CD4-positive, alpha-beta memory T cell (primary cell): ENCODE results near the gene GLIS1. TPM values are rescaled to one million over a fixed set of nuclear protein-coding genes. Genes with fewer than 3 reads are reported as not detected.

Experiments used
- CTCF ChIA-PET: fragments of 350-600 bp; sonication (Branson Sonifier 250); formaldehyde crosslinking; loops from one replicate; lab custom pipeline; 2021; ENCODE audit warnings: inconsistent platforms; ENCODE audit not compliant: partially characterized antibody; lab: Charles Lee
- POLR2A ChIA-PET: fragments of 350-600 bp; sonication (Branson Sonifier 250); formaldehyde crosslinking; loops from one replicate; lab custom pipeline; 2021; ENCODE audit not compliant: partially characterized antibody; lab: Charles Lee
- DNase-seq, 5 donors: peaks; one replicate each; pipeline versions ENCODE4 v3.0.0 to v3.0.0-alpha.2; 2020 to 2022; ENCODE audit warnings: mixed read lengths in 1 of 5
- H3K27ac ChIP-seq: one replicate; pipeline ENCODE4 v1.7.0; 2013; ENCODE audit warnings: low read depth, low read length
- H3K27me3 ChIP-seq: 2 replicates; pipeline ENCODE4 v1.7.0; 2013; ENCODE audit warnings: mild to moderate bottlenecking, low read length, moderate library complexity; ENCODE audit not compliant: insufficient read depth
- H3K36me3 ChIP-seq: 2 replicates; pipeline ENCODE4 v1.7.0; 2013; ENCODE audit warnings: mild to moderate bottlenecking, low read length, moderate library complexity; ENCODE audit not compliant: insufficient read depth
- H3K4me1 ChIP-seq: 2 replicates; pipeline ENCODE4 v1.7.0; 2013; ENCODE audit warnings: mild to moderate bottlenecking, low read length, moderate library complexity; ENCODE audit not compliant: insufficient read depth
- H3K4me3 ChIP-seq, 2 donors: one replicate each; pipeline ENCODE4 v1.7.0; 2013; ENCODE audit warnings: low read length in 2 of 2, mild to moderate bottlenecking in 1 of 2
- H3K9me3 ChIP-seq, 2 donors: one replicate each; pipeline ENCODE4 v1.7.0; 2013; ENCODE audit warnings: low read length in 2 of 2, control low read depth in 1 of 2; ENCODE audit not compliant: control insufficient read depth in 1 of 2
- H3K27ac Mint-ChIP-seq, 7 donors: one replicate each; pipeline ENCODE4 v1.8.0; 2020 to 2021; ENCODE audit warnings: mixed read lengths in 7 of 7, mild to moderate bottlenecking in 6 of 7, inconsistent platforms in 3 of 7, moderate library complexity in 3 of 7
- H3K27me3 Mint-ChIP-seq, 2 donors: one replicate each; pipeline ENCODE4 v1.8.0; 2020 to 2021; ENCODE audit warnings: mixed read lengths in 2 of 2
- H3K36me3 Mint-ChIP-seq, 2 donors: one replicate each; pipeline ENCODE4 v1.8.0; 2020 to 2021; ENCODE audit warnings: mixed read lengths in 2 of 2, inconsistent platforms in 1 of 2, mild to moderate bottlenecking in 1 of 2
- H3K4me1 Mint-ChIP-seq, 4 donors: one replicate each; pipeline ENCODE4 v1.8.0; 2020 to 2021; ENCODE audit warnings: mixed read lengths in 4 of 4, mild to moderate bottlenecking in 1 of 4
- H3K4me3 Mint-ChIP-seq, 8 donors: one replicate each; pipeline ENCODE4 v1.8.0; 2020 to 2021; ENCODE audit warnings: mixed read lengths in 8 of 8, mild to moderate bottlenecking in 7 of 8, moderate library complexity in 6 of 8, inconsistent platforms in 3 of 8
- H3K9me3 Mint-ChIP-seq, 8 donors: one replicate each; pipeline ENCODE4 v1.8.0; 2020 to 2021; ENCODE audit warnings: mixed read lengths in 8 of 8, mild to moderate bottlenecking in 5 of 8, inconsistent platforms in 3 of 8, moderate library complexity in 1 of 8
- intact Hi-C: fragments of 100-400 bp; cut with micrococcal nuclease; formaldehyde crosslinking; loops from one replicate; pipeline ENCODE4 v1.15.1; 2023
- polyA plus RNA-seq, 2 donors: library from polyadenylated mRNA; unstranded; fragments of 300-500 nt; fragmentation: Illumina TruSeq; gene quantifications; one replicate each; pipeline ENCODE4 v1.2.3, GENCODE V29; 2021
- total RNA-seq, 2 experiments: library from RNA; stranded (reverse); gene quantifications; one replicate each; pipeline ENCODE4 v1.2.3, GENCODE V29; 2021

Gene GLIS1
- total and polyA plus RNA-seq, 4 experiments from 2014 or later: not detected

GRCh38 chr1:53619367-53620060 is 119.5 kb downstream of the GLIS1 start:
- no peaks in the 10 kb centered on the region for H3K4me1 ChIP-seq
- Mint-ChIP-seq H3K9me3 (peaks cover 0 to 1% (median 0%) of the 10 kb centered on the region in 8 donors), H3K27me3 (peaks cover 1% of the 10 kb centered on the region in 2 donors), H3K4me1 (no peaks in the 10 kb centered on the region), H3K36me3 (no peaks in the 10 kb centered on the region), H3K27ac (no peak overlapping the region), H3K4me3 (no peak overlapping the region)
- H3K27me3 ChIP-seq: no peaks in the 10 kb centered on the region
- POLR2A ChIA-PET: no interaction called here
- no peak overlapping the region for H3K4me3 ChIP-seq
- intact Hi-C loops: no loop called here
- DNase-seq: no peak
- H3K27ac ChIP-seq: no peak overlapping the region
- no peaks in the 10 kb centered on the region for H3K36me3 ChIP-seq
- no peaks in the 10 kb centered on the region for H3K9me3 ChIP-seq
- CTCF ChIA-PET: no interaction called here

DNA sequence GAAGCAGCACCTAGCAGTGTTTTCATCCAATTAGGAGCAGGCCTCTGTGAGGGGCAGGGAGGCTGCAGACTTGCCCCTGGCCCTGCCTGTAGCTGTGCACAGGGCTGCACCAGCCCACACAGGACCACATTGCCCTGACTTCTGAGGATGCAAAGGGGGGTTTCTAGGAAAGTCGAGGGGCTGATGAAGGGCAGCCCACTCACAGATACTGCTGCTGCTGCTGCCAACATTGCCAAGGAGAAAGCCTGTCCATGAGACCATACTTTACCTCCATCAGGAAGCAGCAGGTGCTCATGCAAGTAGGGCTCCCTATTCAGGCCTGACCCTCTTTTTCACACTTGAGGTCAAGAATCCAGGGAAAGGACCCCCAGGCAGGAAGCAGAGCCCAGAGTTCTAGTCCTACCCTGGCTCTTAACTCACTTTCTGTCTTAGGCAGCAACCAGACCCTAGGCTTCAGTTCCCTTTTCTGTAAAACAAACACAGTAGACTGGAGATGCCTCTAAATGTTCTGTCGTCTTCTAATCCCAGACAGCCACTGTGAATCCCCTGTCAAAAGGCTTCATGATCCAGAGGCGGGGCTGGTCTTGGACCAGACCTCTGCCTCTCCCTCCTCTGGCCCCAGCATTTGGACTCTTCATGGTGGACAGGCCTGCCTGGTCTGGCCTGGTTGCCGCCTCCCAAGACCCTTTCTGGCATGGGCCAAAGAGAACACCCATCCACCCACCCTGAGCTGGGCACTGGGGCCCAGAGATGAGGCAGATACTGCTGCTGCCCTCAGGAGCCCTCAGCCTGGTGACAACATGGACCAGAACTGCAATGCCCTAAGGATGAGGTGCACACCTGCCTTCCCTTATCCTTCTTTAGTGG is 120.2 kb downstream of the GLIS1 start:
- POLR2A ChIA-PET: no interaction called here
- CTCF ChIA-PET: no interaction called here

GRCh38 chr1:53617851-53618499 is 121.0 kb downstream of the GLIS1 start:
- H3K9me3 ChIP-seq: no peaks in the 10 kb centered on the region
- H3K4me1 ChIP-seq: no peaks in the 10 kb centered on the region
- H3K36me3 ChIP-seq: no peaks in the 10 kb centered on the region
- H3K9me3 Mint-ChIP-seq: no peaks in the 10 kb centered on the region
- CTCF ChIA-PET: no interaction called here
- no peak overlapping the region for H3K4me3 Mint-ChIP-seq
- H3K27me3 ChIP-seq: no peaks in the 10 kb centered on the region
- H3K27me3 Mint-ChIP-seq: peaks cover 3 to 5% of the 10 kb centered on the region in 2 donors
- no peak for DNase-seq
- no peak overlapping the region for H3K27ac ChIP-seq
- POLR2A ChIA-PET: no interaction called here
- no peaks in the 10 kb centered on the region for H3K4me1 Mint-ChIP-seq
- no peak overlapping the region for H3K4me3 ChIP-seq
- H3K27ac Mint-ChIP-seq: no peak overlapping the region
- intact Hi-C loops: no loop called here
- no peaks in the 10 kb centered on the region for H3K36me3 Mint-ChIP-seq

More for the DNA sequence above, 120.2 kb downstream of the GLIS1 start:
- Histone ChIP-seq H3K9me3 (no peaks in the 10 kb centered on the region), H3K27ac (no peak overlapping the region), H3K27me3 (no peaks in the 10 kb centered on the region), H3K4me1 (no peaks in the 10 kb centered on the region), H3K36me3 (no peaks in the 10 kb centered on the region), H3K4me3 (no peak overlapping the region)
- Mint-ChIP-seq H3K36me3 (no peaks in the 10 kb centered on the region), H3K27me3 (peaks cover 1 to 5% of the 10 kb centered on the region in 2 donors), H3K4me3 (no peak overlapping the region), H3K9me3 (no peaks in the 10 kb centered on the region), H3K4me1 (no peaks in the 10 kb centered on the region), H3K27ac (no peak overlapping the region)
- no peak for DNase-seq
- intact Hi-C loops: no loop called here

GRCh38 chr1:53617382-53617781 is 121.6 kb downstream of the GLIS1 start:
- Mint-ChIP-seq H3K4me1 (no peaks in the 10 kb centered on the region), H3K36me3 (peaks cover 0 to 2% of the 10 kb centered on the region in 2 donors), H3K27me3 (peaks cover 3 to 5% of the 10 kb centered on the region in 2 donors), H3K9me3 (peaks cover 0 to 4% (median 2%) of the 10 kb centered on the region in 8 donors), H3K4me3 (no peak overlapping the region), H3K27ac (no peak overlapping the region)
- ChIA-PET POLR2A (no interaction called here), CTCF (interaction anchor here (1.3 kb wide), 1 partner anchor 8 kb away, joined by 3 read pairs; no protein-coding TSS in a partner anchor)
- no peaks in the 10 kb centered on the region for H3K4me1 ChIP-seq
- H3K4me3 ChIP-seq: no peak overlapping the region
- H3K9me3 ChIP-seq: no peaks in the 10 kb centered on the region
- DNase-seq: no peak
- no peak overlapping the region for H3K27ac ChIP-seq
- H3K27me3 ChIP-seq: no peaks in the 10 kb centered on the region
- intact Hi-C loops: no loop called here
- H3K36me3 ChIP-seq: no peaks in the 10 kb centered on the region

- H3K27me3 ChIP-seq: no peaks in the 10 kb centered on the region
- intact Hi-C loops: no loop called here
- H3K4me1 ChIP-seq: no peaks in the 10 kb centered on the region
- no peak overlapping the region for H3K4me3 ChIP-seq
- ChIA-PET CTCF (interaction anchor here (1.3 kb wide), 1 partner anchor 9 kb away, joined by 3 read pairs; no protein-coding TSS in a partner anchor), POLR2A (no interaction called here)
- Mint-ChIP-seq H3K27me3 (peaks cover 3 to 6% of the 10 kb centered on the region in 2 donors), H3K4me1 (no peaks in the 10 kb centered on the region), H3K4me3 (no peak overlapping the region), H3K27ac (no peak overlapping the region), H3K36me3 (peaks cover 0 to 3% of the 10 kb centered on the region in 2 donors), H3K9me3 (peaks cover 0 to 7% (median 3%) of the 10 kb centered on the region in 8 donors)
- no peaks in the 10 kb centered on the region for H3K9me3 ChIP-seq
- no peak overlapping the region for H3K27ac ChIP-seq
- H3K36me3 ChIP-seq: no peaks in the 10 kb centered on the region
- DNase-seq: no peak
These were observed 122.0 kb downstream of the GLIS1 start for GRCh38 chr1:53616927-53617326.

GRCh38 chr1:53616511-53616910 is 122.5 kb downstream of the GLIS1 start:
- Histone ChIP-seq H3K27me3 (no peaks in the 10 kb centered on the region), H3K4me3 (no peak overlapping the region), H3K27ac (no peak overlapping the region), H3K36me3 (no peaks in the 10 kb centered on the region), H3K9me3 (no peaks in the 10 kb centered on the region), H3K4me1 (no peaks in the 10 kb centered on the region)
- H3K4me1 Mint-ChIP-seq: no peaks in the 10 kb centered on the region
- no peak overlapping the region for H3K27ac Mint-ChIP-seq
- peaks cover 3 to 6% of the 10 kb centered on the region in 2 donors for H3K27me3 Mint-ChIP-seq
- no peak for DNase-seq
- intact Hi-C loops: no loop called here
- no peak overlapping the region for H3K4me3 Mint-ChIP-seq
- peaks cover 0 to 12% (median 8%) of the 10 kb centered on the region in 8 donors for H3K9me3 Mint-ChIP-seq
- ChIA-PET POLR2A (no interaction called here), CTCF (interaction anchor here (1.3 kb wide), 1 partner anchor 9 kb away, joined by 3 read pairs; no protein-coding TSS in a partner anchor)
- H3K36me3 Mint-ChIP-seq: peaks cover 0 to 4% of the 10 kb centered on the region in 2 donors

DNA sequence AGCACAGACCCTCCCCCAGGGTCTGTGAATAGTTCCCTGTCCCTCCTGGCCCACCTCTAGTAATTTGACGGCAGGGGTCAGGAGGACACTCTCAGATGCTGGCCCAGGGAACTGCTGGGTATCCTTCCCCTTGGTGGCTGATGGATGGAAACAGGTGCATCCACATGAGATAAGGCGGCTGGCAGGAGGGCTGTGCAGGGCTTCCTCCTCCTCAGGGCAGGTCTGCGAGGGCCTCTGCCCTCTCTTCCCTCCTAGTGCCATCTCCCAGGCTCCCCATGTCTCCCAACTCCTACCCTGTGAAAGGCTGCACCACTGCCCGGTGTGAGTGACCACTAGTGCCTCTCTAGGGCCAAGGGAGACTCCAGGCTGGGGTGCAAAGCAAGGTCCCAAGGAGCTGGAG is 123.9 kb downstream of the GLIS1 start:
- no peaks in the 10 kb centered on the region for H3K4me1 Mint-ChIP-seq
- CTCF ChIA-PET: no interaction called here
- no peak for DNase-seq
- H3K36me3 ChIP-seq: no peaks in the 10 kb centered on the region
- no peaks in the 10 kb centered on the region for H3K9me3 ChIP-seq
- H3K27me3 ChIP-seq: no peaks in the 10 kb centered on the region
- H3K27ac Mint-ChIP-seq: no peak overlapping the region
- no peak overlapping the region for H3K4me3 Mint-ChIP-seq
- no peak overlapping the region for H3K4me3 ChIP-seq
- H3K9me3 Mint-ChIP-seq: peaks cover 5 to 26% (median 19%) of the 10 kb centered on the region in 8 donors
- H3K36me3 Mint-ChIP-seq: peaks cover 0 to 9% of the 10 kb centered on the region in 2 donors
- intact Hi-C loops: no loop called here
- H3K27ac ChIP-seq: no peak overlapping the region
- POLR2A ChIA-PET: no interaction called here
- peaks cover 3 to 6% of the 10 kb centered on the region in 2 donors for H3K27me3 Mint-ChIP-seq
- H3K4me1 ChIP-seq: no peaks in the 10 kb centered on the region
